ENCODE measurements around the gene PDE3B.
"Not testable (repeated sequence)": the region's sequence is repeated elsewhere in the genome, so short reads cannot be mapped to it uniquely, and the experiment has no call there.

The PDE3B gene

GRCh38 chr11:14678350-14678749 is 34.7 kb downstream of the PDE3B start:
- TF ChIP-seq CTCF (IDR thresholded peaks at IDR 0.05; ENCODE audit: borderline replicate concordance, insufficient read depth, low read depth, low read length), result no peak
- H3K4me3 ChIP-seq (ENCODE audit: low read depth, low read length), result no peak overlapping the region

GRCh38 chr11:14679662-14680061 is 36.1 kb downstream of the PDE3B start:
- TF ChIP-seq CTCF (IDR thresholded peaks at IDR 0.05; ENCODE audit: borderline replicate concordance, insufficient read depth, low read depth, low read length), result no peak
- H3K4me3 ChIP-seq (ENCODE audit: low read depth, low read length), result no peak overlapping the region

GRCh38 chr11:14684234-14684915 is 40.8 kb downstream of the PDE3B start:
- H3K4me3 ChIP-seq (ENCODE audit: low read depth, low read length), result not testable (repeated sequence)

GRCh38 chr11:14687456-14687855 is 43.9 kb downstream of the PDE3B start:
- no peak for TF ChIP-seq CTCF (IDR thresholded peaks at IDR 0.05; ENCODE audit: borderline replicate concordance, insufficient read depth, low read depth, low read length)
- H3K4me3 ChIP-seq (ENCODE audit: low read depth, low read length), result no peak overlapping the region

- H3K4me3 ChIP-seq (ENCODE audit: low read depth, low read length), result no peak overlapping the region
- no peak for TF ChIP-seq CTCF (IDR thresholded peaks at IDR 0.05; ENCODE audit: borderline replicate concordance, insufficient read depth, low read depth, low read length)
Observed at GRCh38 chr11:14687943-14688627, 44.5 kb downstream of the PDE3B start.

- H3K4me3 ChIP-seq (ENCODE audit: low read depth, low read length), result not testable (repeated sequence)
Observed at GRCh38 chr11:14695656-14696055, 52.1 kb downstream of the PDE3B start.

- no peak for TF ChIP-seq CTCF (IDR thresholded peaks at IDR 0.05; ENCODE audit: borderline replicate concordance, insufficient read depth, low read depth, low read length)
- H3K4me3 ChIP-seq (ENCODE audit: low read depth, low read length), result no peak overlapping the region
Observed at GRCh38 chr11:14698771-14699170, 55.2 kb downstream of the PDE3B start.

- TF ChIP-seq CTCF (IDR thresholded peaks at IDR 0.05; ENCODE audit: borderline replicate concordance, insufficient read depth, low read depth, low read length), result no peak
- H3K4me3 ChIP-seq (ENCODE audit: low read depth, low read length), result no peak overlapping the region
Observed at GRCh38 chr11:14700593-14700992, 57.0 kb downstream of the PDE3B start.

All from GM12875 (cell line).